Caco-2 (cell line): ENCODE results near the gene CWF19L2. TPM values are rescaled to one million over a fixed set of nuclear protein-coding genes. Genes with fewer than 3 reads are reported as not detected.
"Not testable (repeated sequence)": the region's sequence is repeated elsewhere in the genome, so short reads cannot be mapped to it uniquely, and the experiment has no call there.

Experiments
- BruUV-seq: library from RNA; stranded (reverse); fragments of 400-500 nt; replicated peaks from 2 replicates; lab custom pipeline; 2021; lab: Mats Ljungman, UMichigan
- CTCF ChIA-PET: fragments of 300-600 bp; sonication (Branson Sonifier 250); formaldehyde crosslinking; loops from one replicate; lab custom pipeline; 2022; ENCODE audit warnings: antibody characterized with exemption; lab: Charles Lee
- POLR2A ChIA-PET: fragments of 300-600 bp; sonication (Branson Sonifier 250); formaldehyde crosslinking; loops from one replicate; lab custom pipeline; 2022; ENCODE audit warnings: antibody characterized with exemption; lab: Charles Lee
- DNase-seq, 2 experiments: peaks; one replicate each; pipeline versions ENCODE4 v3.0.0 to v3.0.0-alpha.2; 2020 to 2022
- H3K27me3 ChIP-seq: replicated peaks from 2 replicates; pipeline ENCODE4 v1.6.0; 2011; ENCODE audit warnings: low read length; ENCODE audit not compliant: control insufficient read depth, insufficient read depth
- H3K36me3 ChIP-seq: 2 replicates; pipeline ENCODE4 v1.5.1; 2011; ENCODE audit warnings: low read length; ENCODE audit not compliant: control insufficient read depth, insufficient read depth
- H3K4me1 ChIP-seq: fragments of 250-450 bp; sonication (Bioruptor Pico); 2 replicates; pipeline ENCODE4 v1.5.1; 2020; ENCODE audit warnings: mild to moderate bottlenecking
- H3K4me3 ChIP-seq: 2 replicates; pipeline ENCODE4 v1.5.1; 2011; ENCODE audit warnings: low read depth, mild to moderate bottlenecking, control low read depth, low read length
- H3K9me3 ChIP-seq: fragments of 250-450 bp; sonication (Bioruptor Pico); 2 replicates; pipeline ENCODE4 v1.5.1; 2020; ENCODE audit warnings: mild to moderate bottlenecking, moderate library complexity
- H3K27ac Mint-ChIP-seq: one replicate; pipeline ENCODE4 v1.8.0; 2022; ENCODE audit warnings: mixed read lengths; ENCODE audit not compliant: unreplicated experiment
- H3K27me3 Mint-ChIP-seq: one replicate; pipeline ENCODE4 v1.8.0; 2022; ENCODE audit warnings: mixed read lengths; ENCODE audit not compliant: insufficient read depth, unreplicated experiment
- H3K36me3 Mint-ChIP-seq: one replicate; pipeline ENCODE4 v1.8.0; 2022; ENCODE audit warnings: mild to moderate bottlenecking, mixed read lengths; ENCODE audit not compliant: insufficient read depth, unreplicated experiment
- H3K4me1 Mint-ChIP-seq: one replicate; pipeline ENCODE4 v1.8.0; 2022; ENCODE audit warnings: low read depth, mixed read lengths; ENCODE audit not compliant: unreplicated experiment
- H3K4me3 Mint-ChIP-seq: one replicate; pipeline ENCODE4 v1.8.0; 2022; ENCODE audit warnings: mild to moderate bottlenecking, moderate library complexity, mixed read lengths; ENCODE audit not compliant: unreplicated experiment
- H3K9me3 Mint-ChIP-seq: one replicate; pipeline ENCODE4 v1.8.0; 2022; ENCODE audit warnings: mixed read lengths; ENCODE audit not compliant: unreplicated experiment
- CTCF ChIP-seq, 2 experiments: fragments of 200-600 bp in 1 of 2; IDR thresholded peaks; 1 replicate in 1 of 2; 2 replicates in 1 of 2; pipeline versions ENCODE4 v1.5.1 to v1.8.0; 2011 to 2022; ENCODE audit warnings: antibody characterized with exemption in 1 of 2, control low read depth in 1 of 2, inconsistent platforms in 1 of 2, low read depth in 1 of 2, low read length in 1 of 2, mild to moderate bottlenecking in 1 of 2, moderate library complexity in 1 of 2; ENCODE audit not compliant: insufficient read depth in 1 of 2, severe bottlenecking in 1 of 2, unreplicated experiment in 1 of 2
- intact Hi-C: fragments of 100-400 bp; cut with micrococcal nuclease; formaldehyde crosslinking; loops from one replicate; pipeline ENCODE4 v1.10.0; 2022; ENCODE audit not compliant: unreplicated experiment
- total RNA-seq: library from RNA; stranded (reverse); gene quantifications from 2 replicates; pipeline ENCODE4 v1.2.3, GENCODE V29; 2022

The CWF19L2 gene
- total RNA-seq, 1 experiment from 2014 or later: 24.1 TPM

GRCh38 chr11:107397357-107397756, 60.3 kb downstream of the CWF19L2 start:
- CTCF ChIA-PET: no interaction called here
- DNase-seq: peak; percentile 57 to 81
- H3K27ac Mint-ChIP-seq: peak overlapping the region; percentile 8
- 0 out of 2 replicates have a peak, but pooled peaks cover 5% of the 10 kb centered on the region for H3K9me3 ChIP-seq
- BruUV-seq: no TSS peak
- peaks cover 24% of the 10 kb centered on the region for H3K9me3 Mint-ChIP-seq
- TF ChIP-seq CTCF (IDR thresholded peaks at IDR 0.05; ENCODE audit: insufficient read depth in 1 of 2, low read depth in 1 of 2, low read length in 1 of 2, severe bottlenecking in 1 of 2, unreplicated experiment in 1 of 2): peak in 1 of 2 experiments; percentile 8
- H3K27me3 Mint-ChIP-seq: no peaks in the 10 kb centered on the region
- no peak overlapping the region for H3K4me3 Mint-ChIP-seq
- H3K4me3 ChIP-seq: no peak overlapping the region
- intact Hi-C loops: no loop called here
- H3K4me1 ChIP-seq: peaks cover 11% of the 10 kb centered on the region
- peaks cover 16% of the 10 kb centered on the region for H3K4me1 Mint-ChIP-seq
- peaks cover 13% of the 10 kb centered on the region for H3K36me3 Mint-ChIP-seq
- POLR2A ChIA-PET: interaction anchor here (0.6 kb wide), 1 partner anchor 145 kb away, joined by 3 read pairs; no protein-coding TSS in a partner anchor
- no peaks in the 10 kb centered on the region for H3K27me3 ChIP-seq
- no peaks in the 10 kb centered on the region; the same call in 1 of the 2 replicates for H3K36me3 ChIP-seq

- H3K9me3 ChIP-seq: no peaks in the 10 kb centered on the region
- no peaks in the 10 kb centered on the region for H3K27me3 Mint-ChIP-seq
- H3K4me1 Mint-ChIP-seq: peaks cover 12% of the 10 kb centered on the region
- BruUV-seq: no TSS peak
- no peaks in the 10 kb centered on the region for H3K27me3 ChIP-seq
- H3K4me3 ChIP-seq: no peak overlapping the region
- ChIA-PET CTCF (no interaction called here), POLR2A (no interaction called here)
- no peak overlapping the region for H3K27ac Mint-ChIP-seq
- H3K4me1 ChIP-seq: peaks cover 9% of the 10 kb centered on the region
- H3K4me3 Mint-ChIP-seq: no peak overlapping the region
- peaks cover 5% of the 10 kb centered on the region for H3K36me3 Mint-ChIP-seq
- peaks cover under 1% of the 10 kb centered on the region for H3K9me3 Mint-ChIP-seq
- intact Hi-C loops: no loop called here
- H3K36me3 ChIP-seq: no peaks in the 10 kb centered on the region; the same call in 1 of the 2 replicates
- TF ChIP-seq CTCF (IDR thresholded peaks at IDR 0.05; ENCODE audit: insufficient read depth in 1 of 2, low read depth in 1 of 2, low read length in 1 of 2, severe bottlenecking in 1 of 2, unreplicated experiment in 1 of 2): no peak
- DNase-seq: no peak
Observed at GRCh38 chr11:107392611-107393010, 65.0 kb downstream of the CWF19L2 start.

GRCh38 chr11:107390701-107391100, 66.9 kb downstream of the CWF19L2 start:
- H3K27ac Mint-ChIP-seq, H3K4me1 ChIP-seq, H3K36me3 ChIP-seq, intact Hi-C loops, H3K4me1 Mint-ChIP-seq, H3K9me3 Mint-ChIP-seq, H3K4me3 ChIP-seq, POLR2A ChIA-PET, H3K4me3 Mint-ChIP-seq, DNase-seq, H3K36me3 Mint-ChIP-seq, H3K27me3 Mint-ChIP-seq, H3K9me3 ChIP-seq, CTCF ChIA-PET, BruUV-seq, H3K27me3 ChIP-seq: not testable (repeated sequence)
